Esophagus squamous epithelium (tissue), 5 donors: ENCODE results near the gene CPB1. TPM values are rescaled to one million over a fixed set of nuclear protein-coding genes. Genes with fewer than 3 reads are reported as not detected.

ENCODE experiments used
- DNase-seq: peaks from one replicate; lab custom pipeline; 2025; lab: John Stamatoyannopoulos, UW
- H3K27ac ChIP-seq, 4 donors: fragments of 200-600 bp; sonication (generic); one replicate each; pipeline ENCODE4 v1.5.1; 2016 to 2019; ENCODE audit warnings: mild to moderate bottlenecking in 1 of 4
- H3K27me3 ChIP-seq, 4 donors: fragments of 200-600 bp; sonication (generic); 1 replicate in 3 of 4; 2 replicates in 1 of 4; pipeline versions ENCODE4 v1.5.1 to v1.6.0; 2017 to 2021; ENCODE audit warnings: antibody characterized with exemption in 1 of 4
- H3K36me3 ChIP-seq, 3 donors: fragments of 200-600 bp; sonication (generic); one replicate each; pipeline ENCODE4 v1.5.1; 2016 to 2019
- H3K4me1 ChIP-seq, 3 donors: fragments of 200-600 bp; sonication (generic); one replicate each; pipeline ENCODE4 v1.5.1; 2017 to 2019
- H3K4me3 ChIP-seq, 4 donors: fragments of 200-600 bp; sonication (generic); 1 replicate in 3 of 4; 2 replicates in 1 of 4; pipeline ENCODE4 v1.5.1; 2016 to 2019; ENCODE audit warnings: mild to moderate bottlenecking in 2 of 4, moderate library complexity in 1 of 4
- H3K9me3 ChIP-seq, 3 donors: fragments of 200-600 bp; sonication (generic); one replicate each; pipeline ENCODE4 v1.5.1; 2016 to 2019
- CTCF ChIP-seq, 6 experiments: fragments of 450-650 bp in 4 of 6; fragments of 200-600 bp in 2 of 6; sonication (generic) in 2 of 6; IDR thresholded peaks; one replicate each; pipeline ENCODE4 v1.5.1; 2016 to 2019; ENCODE audit warnings: antibody characterized with exemption in 6 of 6, mild to moderate bottlenecking in 4 of 6, moderate library complexity in 4 of 6
- POLR2A ChIP-seq, 4 donors: fragments of 450-650 bp; IDR thresholded peaks; one replicate each; pipeline ENCODE4 v1.6.1; 2017; ENCODE audit warnings: antibody characterized with exemption in 4 of 4, mild to moderate bottlenecking in 4 of 4, moderate library complexity in 3 of 4
- WGBS, 2 donors: methylation state at CpG; one replicate each; pipeline ENCODE4 v1.1.5; 2018; 5-methylcytosine and 5-hydroxymethylcytosine counted together
- intact Hi-C: fragments of 100-400 bp; cut with DNase I; formaldehyde crosslinking; loops from one replicate; pipeline ENCODE4 v1.15.0; 2022
- total RNA-seq, 4 donors: library from RNA; depleted of rRNA; stranded (reverse); fragments of >200 nt; gene quantifications; one replicate each; pipeline ENCODE4 v1.1.0, GENCODE V29; 2016
- donor health status: DM: yes; HTN: yes; CAD: no.

CPB1 gene
- total RNA-seq, 4 donors from 2014 or later, result not detected

- TF ChIP-seq CTCF (IDR thresholded peaks at IDR 0.05), result no peak
- no peak for TF ChIP-seq POLR2A (IDR thresholded peaks at IDR 0.05)
- no peak for DNase-seq
- peak within 1 kb of the TSS in 1 of 4 donors; percentile 6 for H3K27ac ChIP-seq
- H3K4me3 ChIP-seq, result peak within 1 kb of the TSS in 1 of 4 donors; percentile 8
- H3K9me3 ChIP-seq, result no peaks in the 10 kb centered on the region
- no peaks in the 10 kb centered on the region for H3K36me3 ChIP-seq
- H3K4me1 ChIP-seq, result no peaks in the 10 kb centered on the region
- 29 to 58% methylated on average over 1 of the region's 1 CpG for WGBS, 2 donors
- peaks cover 0 to 12% (median 0%) of the 10 kb centered on the region in 4 donors for H3K27me3 ChIP-seq
- intact Hi-C loops, result no loop called here
Observed at GRCh38 chr3:148865049-148865448, 37.4 kb downstream of the CPB1 start, which contains the start of gene CPA3. Gene CPA3 (plus strand): TSS chr3:148865296. CDS start chr3:148865308, 12 bp downstream.

GRCh38 chr3:148866261-148866660 is 38.6 kb downstream of the CPB1 start:
- Histone ChIP-seq H3K27me3 (peaks cover 0 to 12% (median 0%) of the 10 kb centered on the region in 4 donors), H3K27ac (peak overlapping the region in 1 of 4 donors; percentile 10), H3K4me3 (peak overlapping the region in 1 of 4 donors; percentile 8), H3K36me3 (no peaks in the 10 kb centered on the region), H3K4me1 (no peaks in the 10 kb centered on the region), H3K9me3 (no peaks in the 10 kb centered on the region)
- TF ChIP-seq CTCF (IDR thresholded peaks at IDR 0.05) (no peak), POLR2A (IDR thresholded peaks at IDR 0.05) (no peak)
- intact Hi-C loops, result no loop called here
- WGBS, 2 donors, result 81 to 90% methylated on average over 4 of the region's 4 CpGs
- DNase-seq, result no peak

GRCh38 chr3:148873270-148873927 is 45.8 kb downstream of the CPB1 start:
- 82 to 87% methylated on average over 8 to 9 of the region's 9 CpGs for WGBS, 2 donors
- no peak overlapping the region for H3K27ac ChIP-seq
- no peaks in the 10 kb centered on the region for H3K36me3 ChIP-seq
- DNase-seq, result no peak
- H3K4me3 ChIP-seq, result no peak overlapping the region
- intact Hi-C loops, result no loop called here
- no peaks in the 10 kb centered on the region for H3K9me3 ChIP-seq
- H3K27me3 ChIP-seq, result no peaks in the 10 kb centered on the region
- H3K4me1 ChIP-seq, result no peaks in the 10 kb centered on the region
- TF ChIP-seq POLR2A (IDR thresholded peaks at IDR 0.05), result no peak
- TF ChIP-seq CTCF (IDR thresholded peaks at IDR 0.05), result no peak

GRCh38 chr3:148873977-148874376 is 46.4 kb downstream of the CPB1 start:
- TF ChIP-seq POLR2A (IDR thresholded peaks at IDR 0.05) (no peak), CTCF (IDR thresholded peaks at IDR 0.05) (no peak)
- no peaks in the 10 kb centered on the region for H3K4me1 ChIP-seq
- no peak overlapping the region for H3K27ac ChIP-seq
- 20 to 50% methylated on average over 1 of the region's 1 CpG for WGBS, 2 donors
- H3K4me3 ChIP-seq, result no peak overlapping the region
- H3K27me3 ChIP-seq, result no peaks in the 10 kb centered on the region
- intact Hi-C loops, result no loop called here
- H3K9me3 ChIP-seq, result no peaks in the 10 kb centered on the region
- DNase-seq, result no peak
- H3K36me3 ChIP-seq, result no peaks in the 10 kb centered on the region

GRCh38 chr3:148878095-148878494 is 50.5 kb downstream of the CPB1 start:
- H3K4me3 ChIP-seq, result no peak overlapping the region
- no peak for DNase-seq
- TF ChIP-seq CTCF (IDR thresholded peaks at IDR 0.05) (no peak), POLR2A (IDR thresholded peaks at IDR 0.05) (no peak)
- H3K27me3 ChIP-seq, result no peaks in the 10 kb centered on the region
- no peaks in the 10 kb centered on the region for H3K36me3 ChIP-seq
- H3K4me1 ChIP-seq, result no peaks in the 10 kb centered on the region
- no peaks in the 10 kb centered on the region for H3K9me3 ChIP-seq
- no peak overlapping the region for H3K27ac ChIP-seq
- intact Hi-C loops, result no loop called here
